OCI-M2 (cell line): Measurements from ENCODE around the gene VAMP2.

Experiments used
- DNase-seq: peaks from one replicate; lab custom pipeline; 2025; ENCODE audit not compliant: unreplicated experiment; lab: John Stamatoyannopoulos, UW

The VAMP2 gene, protein sequence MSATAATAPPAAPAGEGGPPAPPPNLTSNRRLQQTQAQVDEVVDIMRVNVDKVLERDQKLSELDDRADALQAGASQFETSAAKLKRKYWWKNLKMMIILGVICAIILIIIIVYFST

DNA sequence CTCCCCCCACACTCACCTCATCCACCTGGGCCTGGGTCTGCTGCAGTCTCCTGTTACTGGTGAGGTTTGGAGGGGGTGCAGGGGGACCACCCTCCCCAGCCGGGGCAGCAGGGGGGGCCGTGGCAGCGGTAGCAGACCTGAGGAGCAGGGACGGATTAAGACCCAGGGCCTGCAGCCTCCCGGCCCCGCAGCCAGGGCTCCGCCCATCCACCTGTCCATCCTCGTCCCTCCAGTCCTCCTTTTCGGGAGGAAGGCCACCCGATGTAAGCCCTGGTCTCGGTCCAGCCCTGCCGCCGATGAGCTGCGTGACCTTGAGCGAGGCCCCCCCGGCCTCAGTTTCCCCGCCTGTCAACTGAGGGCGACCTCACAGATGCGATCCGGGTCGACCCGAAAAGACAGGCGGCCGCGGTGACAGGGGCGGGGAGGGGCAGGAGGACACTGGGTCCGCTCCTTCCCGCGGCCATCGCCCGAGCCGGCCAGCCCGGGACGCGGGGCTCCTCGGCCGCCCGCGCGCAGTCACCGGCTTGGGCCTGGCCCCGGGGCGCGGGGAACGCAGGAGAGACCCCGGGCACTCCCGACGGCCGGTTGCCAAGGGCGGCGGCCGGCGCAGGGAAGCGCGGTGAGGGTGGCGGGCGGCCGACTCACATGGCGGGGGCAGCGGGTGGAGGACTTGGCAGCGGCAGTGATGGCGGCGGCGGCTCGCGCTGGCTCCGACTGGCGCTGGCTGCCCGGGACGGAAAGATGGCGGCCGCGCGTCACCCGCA lies at the start of gene VAMP2:
Gene VAMP2, minus strand, starts transcription at position 716 of the 764 bp plus-strand sequence. Its CDS starts 69 bp downstream, at position 647.
- no peak for DNase-seq

- no peak for DNase-seq
These were observed 48.2 kb upstream of the VAMP2 start for GRCh38 chr17:8210761-8211458.

DNA sequence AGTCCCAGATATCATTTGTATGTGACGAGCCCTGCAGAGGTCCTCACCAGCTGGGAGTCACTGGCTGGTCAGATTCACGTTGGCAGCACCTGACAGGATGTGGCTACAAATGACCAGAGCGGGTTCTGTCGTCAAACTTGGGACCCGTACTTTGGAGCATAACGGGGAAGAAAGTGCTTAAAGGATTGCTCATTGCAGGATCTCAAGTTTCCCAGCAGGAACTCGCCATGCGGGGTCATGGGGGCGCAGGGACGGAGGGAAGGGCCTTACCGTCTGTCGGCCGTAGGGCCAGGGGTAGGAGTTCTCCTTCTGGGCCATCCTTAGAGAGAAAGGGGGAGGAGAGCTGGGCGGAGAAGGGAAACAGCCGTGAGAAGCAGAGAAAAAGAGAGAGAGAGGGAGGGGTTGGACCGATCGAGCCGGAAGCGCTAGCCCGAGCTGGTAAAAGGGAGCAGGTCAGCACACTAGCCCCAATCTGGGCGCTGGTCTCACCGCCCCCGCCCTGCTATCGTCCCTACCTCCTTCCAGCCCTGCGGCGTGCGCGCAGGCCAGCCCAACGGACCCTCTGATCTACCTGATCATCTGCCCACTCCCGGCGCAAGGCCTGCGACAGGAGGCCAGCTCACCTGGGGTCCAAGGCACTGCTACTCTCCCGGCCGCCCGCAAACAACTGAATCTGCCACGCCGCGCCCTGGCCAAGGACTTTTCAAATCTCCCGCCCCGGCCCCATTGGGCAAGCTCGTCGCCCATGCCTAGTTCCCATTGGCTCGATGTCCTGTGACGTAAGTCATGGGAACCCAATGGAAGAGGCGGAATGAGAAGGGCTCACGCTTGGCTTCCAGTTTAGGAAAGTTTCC lies 47.4 kb upstream of the VAMP2 start, which contains the start of gene AURKB:
Gene AURKB, minus strand, starts transcription at position 669 of the 854 bp plus-strand sequence. Its CDS starts 351 bp downstream, at position 318.
- peak; percentile 51 for DNase-seq

- no peak for DNase-seq
These were observed 43.8 kb upstream of the VAMP2 start for GRCh38 chr17:8206536-8206935.

GRCh38 chr17:8204761-8205555 lies 42.2 kb upstream of the VAMP2 start:
- no peak for DNase-seq

- peak; percentile 36 for DNase-seq
These were observed 29.5 kb upstream of the VAMP2 start for GRCh38 chr17:8192070-8192815.

- no peak for DNase-seq
These were observed 27.8 kb upstream of the VAMP2 start for GRCh38 chr17:8190506-8190905.

DNA sequence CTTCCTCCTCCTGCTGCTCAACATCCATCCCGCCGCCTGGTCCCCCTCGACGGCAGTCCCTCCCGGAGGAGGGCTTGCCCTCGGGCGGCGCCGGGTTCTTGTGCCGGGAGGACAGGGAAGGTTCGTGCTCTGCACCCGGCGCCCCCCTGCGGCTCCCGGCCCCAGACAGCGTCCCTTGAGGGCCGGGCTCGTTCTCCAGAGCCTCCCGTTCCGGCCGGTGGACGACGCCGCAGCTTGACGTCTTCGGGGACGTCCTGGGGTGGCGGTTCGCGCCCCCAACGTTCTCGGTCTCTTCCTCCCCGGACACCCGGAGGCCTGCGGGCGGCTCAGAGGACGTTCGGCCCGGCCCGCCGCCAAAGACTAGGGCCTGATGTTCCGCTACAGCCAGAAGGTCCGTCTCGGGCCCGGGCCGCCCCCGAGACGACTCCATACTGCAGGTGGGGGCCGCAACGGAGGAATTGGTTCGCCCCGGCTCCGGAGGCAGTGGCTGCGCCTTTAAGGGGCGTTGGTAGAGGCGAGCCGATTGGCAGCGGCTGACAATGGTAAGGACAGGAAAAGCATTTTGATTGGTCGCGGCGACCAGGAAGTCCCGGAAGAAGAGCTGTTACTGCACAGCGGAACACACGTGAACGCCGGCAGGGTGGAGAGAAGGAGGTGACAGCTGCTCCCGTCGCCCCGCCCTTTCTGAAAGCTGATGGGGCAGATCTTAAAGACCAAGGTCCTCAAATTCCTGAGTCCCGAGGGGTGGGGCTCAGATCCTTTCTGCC lies 27.1 kb upstream of the VAMP2 start, which contains the start of gene BORCS6:
Gene BORCS6, minus strand, starts transcription at position 470 of the 767 bp plus-strand sequence. Its CDS starts 40 bp downstream, at position 430.
- DNase-seq, result peak; percentile 46

- DNase-seq, result no peak
These were observed 26.4 kb upstream of the VAMP2 start for GRCh38 chr17:8189041-8189710.

DNA sequence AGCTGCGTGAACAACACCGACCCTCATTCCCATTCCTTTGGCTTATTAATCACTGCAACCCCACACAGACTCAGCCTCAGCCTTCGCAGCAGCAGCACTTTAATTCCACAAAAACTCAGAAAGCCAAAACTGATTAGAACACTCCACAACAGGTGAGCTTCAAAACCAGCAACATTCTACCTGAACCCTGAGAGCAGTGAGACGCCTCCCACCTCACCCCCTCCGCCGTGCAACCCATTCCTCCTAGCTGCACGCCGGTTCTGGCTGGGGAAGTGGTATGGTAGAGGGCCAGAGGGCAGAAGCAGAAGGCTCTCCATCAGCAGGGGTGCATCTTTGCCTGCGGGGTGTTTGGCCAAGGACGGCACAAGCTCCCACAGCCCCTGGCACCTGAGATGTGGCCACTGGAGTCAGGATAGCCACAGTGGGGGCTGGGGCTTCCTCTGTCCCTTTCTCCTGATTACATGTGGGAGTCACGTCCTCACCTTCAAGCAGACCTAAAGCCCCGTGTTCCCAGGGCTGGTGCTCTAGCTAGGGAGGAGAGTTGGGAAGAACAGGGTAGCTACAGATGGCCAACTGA lies 25.6 kb upstream of the VAMP2 start:
- no peak for DNase-seq

DNA sequence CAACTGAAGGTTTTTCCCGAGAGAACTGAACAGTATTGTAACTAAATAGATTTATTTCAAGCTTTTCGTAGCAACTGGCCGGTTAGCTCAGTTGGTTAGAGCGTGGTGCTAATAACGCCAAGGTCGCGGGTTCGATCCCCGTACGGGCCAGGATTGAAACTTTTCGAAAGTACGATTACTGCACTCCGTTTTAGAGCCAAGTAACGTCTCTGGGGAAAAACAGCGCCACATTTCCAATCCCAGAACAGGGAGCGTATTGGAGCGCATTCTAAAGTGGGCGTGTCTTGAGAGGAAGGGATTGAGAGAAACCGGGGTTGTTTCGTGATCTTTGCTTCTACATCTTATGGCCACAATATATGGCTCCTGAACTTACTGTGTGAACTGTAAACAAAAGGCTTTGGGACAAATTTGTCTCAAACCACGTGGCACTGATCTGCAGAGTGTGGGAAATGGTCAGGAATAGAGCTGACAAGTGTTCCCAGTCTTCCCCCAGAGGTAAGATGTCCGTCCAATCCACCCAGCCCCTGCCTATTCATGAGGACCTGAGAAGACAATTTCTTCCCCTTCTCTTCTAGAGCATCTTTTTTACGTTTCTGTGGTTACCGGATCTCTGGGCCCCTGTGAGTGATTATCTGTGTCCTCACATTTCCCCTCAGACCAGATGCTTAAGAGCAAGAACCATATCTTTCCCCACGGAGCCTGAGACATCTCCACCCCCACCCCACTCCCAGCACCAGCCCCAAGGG lies 24.9 kb upstream of the VAMP2 start:
- peak; percentile 95 for DNase-seq

DNA sequence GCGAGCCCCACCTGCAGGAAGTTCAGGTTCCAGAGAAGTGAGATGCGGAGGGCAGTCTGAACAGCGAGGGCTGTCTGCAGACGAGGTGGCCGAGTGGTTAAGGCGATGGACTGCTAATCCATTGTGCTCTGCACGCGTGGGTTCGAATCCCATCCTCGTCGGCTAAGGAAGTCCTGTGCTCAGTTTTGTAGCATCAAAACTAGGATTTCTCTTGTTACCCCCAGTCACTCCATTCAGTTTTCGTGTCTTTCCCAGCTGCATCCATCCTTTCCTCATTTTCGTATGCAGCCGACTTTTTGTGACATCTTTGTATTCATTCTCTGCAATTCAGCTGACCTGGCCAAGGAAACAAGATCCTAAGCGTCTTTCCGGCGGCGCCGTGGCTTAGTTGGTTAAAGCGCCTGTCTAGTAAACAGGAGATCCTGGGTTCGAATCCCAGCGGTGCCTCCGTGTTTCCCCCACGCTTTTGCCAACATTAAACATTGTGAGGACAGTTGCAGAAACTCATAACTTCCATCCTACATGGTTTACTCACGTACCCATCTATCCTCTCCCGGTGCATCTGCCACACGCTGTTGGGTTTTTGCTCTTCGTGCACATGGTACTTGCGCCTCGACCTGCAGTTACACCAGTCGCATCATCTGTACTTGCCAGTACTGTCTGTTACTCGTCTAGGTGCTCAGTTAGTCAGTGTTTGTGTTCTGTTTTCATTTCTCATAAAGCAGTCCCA lies 24.2 kb upstream of the VAMP2 start:
- peak; percentile 93 for DNase-seq

- DNase-seq, result no peak
These were observed 23.7 kb upstream of the VAMP2 start for GRCh38 chr17:8186446-8186786.

- DNase-seq, result no peak
These were observed 23.1 kb upstream of the VAMP2 start for GRCh38 chr17:8185582-8186445.

DNA sequence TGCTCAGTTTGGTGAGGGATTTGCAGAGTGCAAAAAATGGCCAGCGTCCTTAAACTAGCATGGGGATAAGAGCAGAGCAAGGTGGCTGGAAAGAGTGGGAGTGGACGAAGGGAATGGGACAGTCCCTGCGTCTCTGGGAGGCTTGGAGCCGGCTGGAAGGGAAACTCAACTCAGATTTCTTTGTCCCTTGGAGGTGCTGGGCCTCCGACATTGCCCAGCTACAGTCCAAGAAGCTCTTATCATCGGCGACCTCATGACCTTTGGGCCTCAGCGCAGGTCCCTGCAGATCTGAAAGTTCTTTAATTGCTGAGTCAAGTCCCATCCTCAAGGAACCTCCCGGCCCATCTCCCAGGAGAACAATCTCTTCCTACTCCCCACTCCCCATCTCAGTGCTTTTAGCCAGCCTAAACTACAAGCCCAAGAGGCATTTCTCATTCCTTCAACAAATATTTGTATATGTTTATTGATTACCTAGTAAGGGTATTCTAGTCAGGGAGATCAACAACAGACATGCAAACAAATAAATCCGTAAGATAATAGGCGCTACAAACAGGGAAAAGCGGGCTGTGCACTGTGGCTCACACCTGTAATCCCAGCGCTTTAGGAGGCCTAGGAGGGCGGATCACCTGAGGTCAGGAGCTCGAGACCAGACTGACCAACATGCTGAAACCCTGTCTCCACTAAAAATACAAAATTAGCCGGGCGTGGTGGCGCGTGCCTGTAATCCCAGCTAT lies 14.4 kb upstream of the VAMP2 start:
- no peak for DNase-seq
